HG03439 (cell line): ENCODE measurements around the gene TDG.
A peak's percentile ranks its signal among the peaks of the same experiment; 100 is the strongest.

ENCODE experiments used
- ATAC-seq: cut with Tn5 transposase; IDR thresholded peaks from one replicate; pipeline ENCODE4 v1.9.1; 2021; ENCODE audit warnings: mild to moderate bottlenecking, moderate library complexity; ENCODE audit not compliant: unreplicated experiment

TDG gene

GRCh38 chr12:103965590-103966504, at the start of gene TDG:
TSS of gene TDG (plus strand) at chr12:103965872. CDS start at chr12:103966038, 166 bp downstream.
- ATAC-seq, result peak; percentile 91

GRCh38 chr12:103917873-103918272, 47.8 kb upstream of the TDG start:
- no peak for ATAC-seq

- ATAC-seq, result peak; percentile 35
These were observed 40.7 kb upstream of the TDG start for GRCh38 chr12:103924761-103925641.

GRCh38 chr12:103928682-103929045, 37.0 kb upstream of the TDG start:
- peak; percentile 17 for ATAC-seq

GRCh38 chr12:103929046-103929783, 36.5 kb upstream of the TDG start:
- ATAC-seq, result peak; percentile 21

- ATAC-seq, result no peak
These were observed 36.0 kb upstream of the TDG start for GRCh38 chr12:103929784-103930033.

GRCh38 chr12:103930034-103930786, 35.5 kb upstream of the TDG start, which contains the start of gene HSP90B1:
TSS of gene HSP90B1 (plus strand) at chr12:103930410. CDS start at chr12:103930516, 106 bp downstream.
- ATAC-seq, result peak; percentile 71

GRCh38 chr12:103930787-103931735, 34.6 kb upstream of the TDG start:
- ATAC-seq, result no peak

- ATAC-seq, result no peak
These were observed 32.4 kb upstream of the TDG start for GRCh38 chr12:103933237-103933636.

GRCh38 chr12:103936679-103937078, 29.0 kb upstream of the TDG start:
- ATAC-seq, result no peak

- ATAC-seq, result no peak
These were observed 20.7 kb upstream of the TDG start for GRCh38 chr12:103944964-103945363.

- no peak for ATAC-seq
These were observed 17.7 kb upstream of the TDG start for GRCh38 chr12:103947871-103948555.

- no peak for ATAC-seq
These were observed 16.8 kb upstream of the TDG start for GRCh38 chr12:103948746-103949406.

GRCh38 chr12:103952497-103952896, 13.2 kb upstream of the TDG start:
- no peak for ATAC-seq

GRCh38 chr12:103955811-103956508, 9.7 kb upstream of the TDG start:
- ATAC-seq, result no peak

- ATAC-seq, result peak; percentile 34
These were observed 9.1 kb upstream of the TDG start for GRCh38 chr12:103956509-103957027.

- no peak for ATAC-seq
These were observed 7.7 kb upstream of the TDG start for GRCh38 chr12:103957865-103958388.
